Measurements from ENCODE around the gene SMOC2.

Gene SMOC2

DNA sequence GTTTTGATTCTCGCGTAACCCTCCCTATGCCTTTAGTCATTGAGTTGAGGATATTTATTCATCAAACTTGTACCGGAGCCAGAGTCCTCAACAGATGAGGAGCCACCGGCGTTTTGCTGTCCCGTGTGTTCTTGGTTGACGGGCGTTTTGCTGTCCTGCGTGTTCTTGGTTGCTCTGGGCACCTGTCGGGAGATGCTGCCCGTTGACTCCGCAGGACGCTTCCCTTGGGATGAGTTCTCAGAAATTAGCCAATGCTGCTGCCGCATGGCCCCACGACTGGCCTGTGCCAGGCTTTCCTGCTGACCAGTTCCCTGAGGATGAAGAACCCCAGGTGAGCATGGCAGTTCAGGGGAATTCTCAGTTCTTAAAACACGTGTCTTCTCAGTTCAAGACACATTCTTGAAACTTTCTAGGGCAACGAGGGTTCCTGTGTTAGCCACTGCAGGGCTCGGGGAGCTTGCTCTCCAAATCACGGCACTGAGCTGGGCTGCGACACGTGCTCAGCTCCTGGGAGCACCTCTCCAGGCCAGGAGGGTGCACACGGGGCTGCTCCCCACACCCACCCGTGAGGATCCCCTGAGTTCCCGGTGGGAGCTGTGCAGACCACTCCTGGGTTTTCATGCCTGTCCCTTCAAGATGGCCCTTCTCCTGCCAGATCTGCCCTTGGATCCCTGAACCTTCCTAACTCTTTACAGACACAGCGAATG is 265.6 kb downstream of the SMOC2 start:
- no peak for DNase-seq (ENCODE audit: low read depth)
- no peak for TF ChIP-seq CTCF (IDR thresholded peaks at IDR 0.05; ENCODE audit: low read length, missing control alignments)
- no peak overlapping the region for H3K4me3 ChIP-seq (replicated peaks; ENCODE audit: low read depth, low read length)

DNA sequence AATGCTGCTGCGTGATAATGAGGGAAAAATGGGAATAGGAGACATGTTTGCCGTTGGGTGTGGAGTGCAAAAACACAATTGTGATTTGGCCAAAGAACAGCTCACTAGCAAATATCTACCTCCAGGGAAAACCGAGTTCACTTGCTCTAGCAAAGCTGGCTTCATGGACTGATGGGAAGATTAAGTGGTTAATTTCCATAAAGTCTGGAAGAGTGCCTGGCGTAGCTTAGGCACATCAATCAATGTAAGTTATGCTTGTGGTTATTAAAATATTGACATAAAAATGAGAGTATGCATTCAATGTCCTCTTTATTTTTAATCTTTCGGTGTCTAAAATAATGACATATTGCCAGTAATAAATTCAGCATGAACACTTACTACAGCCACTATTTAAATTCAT is 267.5 kb downstream of the SMOC2 start:
- no peak for DNase-seq (ENCODE audit: low read depth)
- no peak overlapping the region for H3K4me3 ChIP-seq (replicated peaks; ENCODE audit: low read depth, low read length)
- no peak for TF ChIP-seq CTCF (IDR thresholded peaks at IDR 0.05; ENCODE audit: low read length, missing control alignments)

GRCh38 chr6:168708984-168709383 is 268.0 kb downstream of the SMOC2 start:
- DNase-seq (ENCODE audit: low read depth), result no peak
- no peak overlapping the region for H3K4me3 ChIP-seq (replicated peaks; ENCODE audit: low read depth, low read length)
- no peak for TF ChIP-seq CTCF (IDR thresholded peaks at IDR 0.05; ENCODE audit: low read length, missing control alignments)

DNA sequence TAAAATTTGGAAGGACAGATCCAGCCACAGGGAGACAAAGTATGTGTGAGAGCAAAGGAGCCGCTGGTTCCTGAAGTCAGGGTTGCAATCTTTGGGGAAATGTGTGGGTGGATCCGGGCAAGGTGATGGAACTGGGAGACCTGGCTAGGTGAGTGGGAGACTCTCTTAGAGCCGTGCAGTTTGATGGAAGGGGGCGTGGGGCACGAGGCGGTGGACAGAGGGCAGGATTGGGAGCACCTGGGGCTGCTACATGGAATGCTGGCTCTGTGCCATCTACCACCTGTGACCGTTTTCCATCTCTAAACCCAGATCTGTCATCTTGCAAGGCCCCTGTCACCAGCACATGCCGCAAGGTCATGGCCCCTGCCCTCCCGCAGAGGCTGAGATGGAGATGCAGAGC is 268.4 kb downstream of the SMOC2 start:
- TF ChIP-seq CTCF (IDR thresholded peaks at IDR 0.05; ENCODE audit: low read length, missing control alignments), result no peak
- no peak overlapping the region for H3K4me3 ChIP-seq (replicated peaks; ENCODE audit: low read depth, low read length)
- no peak for DNase-seq (ENCODE audit: low read depth)

GRCh38 chr6:168709991-168710390 is 269.0 kb downstream of the SMOC2 start:
- TF ChIP-seq CTCF (IDR thresholded peaks at IDR 0.05; ENCODE audit: low read length, missing control alignments), result no peak
- no peak overlapping the region for H3K4me3 ChIP-seq (replicated peaks; ENCODE audit: low read depth, low read length)
- no peak for DNase-seq (ENCODE audit: low read depth)

DNA sequence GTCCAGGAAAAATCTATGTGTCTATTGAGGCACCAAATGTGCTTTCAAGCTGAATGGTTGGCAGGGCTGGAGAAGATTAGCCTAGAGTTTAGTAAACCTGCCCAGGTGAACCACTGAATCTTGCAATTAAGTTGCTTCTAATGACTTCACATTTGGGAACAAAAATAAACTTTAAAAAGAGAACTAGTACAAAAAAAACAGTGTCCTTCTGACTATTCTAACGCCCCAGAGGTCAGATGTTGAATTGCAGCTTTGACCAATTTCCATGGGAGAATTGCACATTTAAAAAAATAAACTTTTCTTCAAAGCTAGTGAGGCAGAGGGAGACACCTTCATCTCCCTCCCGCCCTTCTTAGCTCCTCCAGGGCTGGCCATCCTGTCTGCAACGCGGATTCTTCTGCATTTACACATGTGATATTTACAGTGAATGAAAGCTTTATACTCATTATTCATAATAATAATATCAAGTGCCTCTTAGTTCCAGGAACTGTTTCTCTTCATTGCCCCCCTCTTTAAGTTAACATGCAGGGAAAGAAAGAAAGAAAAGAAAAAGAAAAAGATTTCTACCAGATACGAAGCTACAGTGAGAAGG is 270.2 kb downstream of the SMOC2 start:
- DNase-seq (ENCODE audit: low read depth), result no peak
- no peak overlapping the region for H3K4me3 ChIP-seq (replicated peaks; ENCODE audit: low read depth, low read length)
- TF ChIP-seq CTCF (IDR thresholded peaks at IDR 0.05; ENCODE audit: low read length, missing control alignments), result peak; percentile 38

Measured in fibroblast of pulmonary artery (primary cell).